CD4-positive, alpha-beta T cell treated with Interleukin-12 subunit alpha and Interleukin-12 subunit beta, for 1 hour (primary cell): ENCODE data around the gene TMEM132D.

ENCODE experiments used
- DNase-seq: peaks from one replicate; pipeline ENCODE4 v3.0.0-alpha.2; 2020

TMEM132D gene

GRCh38 chr12:129530984-129531383 lies 372.8 kb downstream of the TMEM132D start:
- no peak for DNase-seq

- no peak for DNase-seq
Observed at GRCh38 chr12:129530517-129530916, 373.3 kb downstream of the TMEM132D start.

- no peak for DNase-seq
Observed at GRCh38 chr12:129527506-129527905, 376.3 kb downstream of the TMEM132D start.

- DNase-seq = no peak
Observed at GRCh38 chr12:129523621-129524020, 380.2 kb downstream of the TMEM132D start.

- DNase-seq = no peak
Observed at GRCh38 chr12:129520739-129521138, 383.1 kb downstream of the TMEM132D start.

GRCh38 chr12:129503802-129504201 lies 400.0 kb downstream of the TMEM132D start:
- DNase-seq = no peak

- no peak for DNase-seq
Observed at GRCh38 chr12:129496226-129496625, 407.6 kb downstream of the TMEM132D start.

- no peak for DNase-seq
Observed at GRCh38 chr12:129494766-129495165, 409.1 kb downstream of the TMEM132D start.

- no peak for DNase-seq
Observed at GRCh38 chr12:129494260-129494659, 409.6 kb downstream of the TMEM132D start.

GRCh38 chr12:129489100-129489676 lies 414.6 kb downstream of the TMEM132D start:
- no peak for DNase-seq

- no peak for DNase-seq
Observed at GRCh38 chr12:129486931-129487330, 416.9 kb downstream of the TMEM132D start.

GRCh38 chr12:129483111-129483893 lies 420.5 kb downstream of the TMEM132D start:
- DNase-seq = no peak

GRCh38 chr12:129481921-129482320 lies 421.9 kb downstream of the TMEM132D start:
- no peak for DNase-seq

- no peak for DNase-seq
Observed at GRCh38 chr12:129470196-129470595, 433.6 kb downstream of the TMEM132D start.

GRCh38 chr12:129467726-129468125 lies 436.1 kb downstream of the TMEM132D start:
- no peak for DNase-seq

- DNase-seq = no peak
Observed at GRCh38 chr12:129467289-129467688, 436.5 kb downstream of the TMEM132D start.

- DNase-seq = no peak
Observed at GRCh38 chr12:129466499-129466898, 437.3 kb downstream of the TMEM132D start.

- DNase-seq = no peak
Observed at GRCh38 chr12:129459886-129460285, 443.9 kb downstream of the TMEM132D start.

- no peak for DNase-seq
Observed at GRCh38 chr12:129446696-129447095, 457.1 kb downstream of the TMEM132D start.

GRCh38 chr12:129440278-129440677 lies 463.5 kb downstream of the TMEM132D start:
- no peak for DNase-seq

GRCh38 chr12:129434790-129435189 lies 469.0 kb downstream of the TMEM132D start:
- no peak for DNase-seq

GRCh38 chr12:129428240-129428936 lies 475.4 kb downstream of the TMEM132D start:
- no peak for DNase-seq

GRCh38 chr12:129423041-129423580 lies 480.7 kb downstream of the TMEM132D start:
- no peak for DNase-seq

- DNase-seq = no peak
Observed at GRCh38 chr12:129413295-129413694, 490.5 kb downstream of the TMEM132D start.
